Lung (tissue), 12 donors: ENCODE results near the gene GFOD1. TPM values are rescaled to one million over a fixed set of nuclear protein-coding genes. Genes with fewer than 3 reads are reported as not detected.

Experiments
- ATAC-seq: fragments of 200-7000 bp; cut with Tn5 transposase; one replicate; pipeline ENCODE4 v1.9.1; 2020; ENCODE audit warnings: moderate number of reproducible peaks; ENCODE audit not compliant: insufficient read depth, low FRiP score
- DNase-seq, 3 donors: peaks; one replicate each; pipeline ENCODE4 v3.0.0-alpha.2; 2013 to 2017
- H3K27ac ChIP-seq, 2 donors: one replicate each; pipeline ENCODE4 v1.5.1; 2013; ENCODE audit warnings: mild to moderate bottlenecking in 2 of 2, moderate library complexity in 2 of 2, control low read depth in 1 of 2, inconsistent platforms in 1 of 2, low read depth in 1 of 2, low read length in 1 of 2
- H3K27me3 ChIP-seq, 3 donors: one replicate each; pipeline ENCODE4 v1.5.1; 2013; ENCODE audit warnings: low read length in 2 of 3; ENCODE audit not compliant: control insufficient read depth in 3 of 3, insufficient read depth in 3 of 3
- H3K36me3 ChIP-seq, 4 donors: one replicate each; pipeline ENCODE4 v1.5.1; 2013; ENCODE audit warnings: low read length in 4 of 4, mild to moderate bottlenecking in 1 of 4, moderate library complexity in 1 of 4; ENCODE audit not compliant: control insufficient read depth in 4 of 4, insufficient read depth in 4 of 4
- H3K4me1 ChIP-seq, 5 donors: one replicate each; pipeline ENCODE4 v1.5.1; 2013; ENCODE audit warnings: low read length in 5 of 5, mild to moderate bottlenecking in 2 of 5, moderate library complexity in 1 of 5; ENCODE audit not compliant: control insufficient read depth in 5 of 5, insufficient read depth in 5 of 5
- H3K4me3 ChIP-seq: one replicate; pipeline ENCODE4 v1.5.1; 2013; ENCODE audit warnings: mild to moderate bottlenecking, control low read depth, moderate library complexity
- H3K9ac ChIP-seq, 2 donors: one replicate each; pipeline ENCODE4 v1.5.1; 2013; ENCODE audit warnings: low read length in 2 of 2, control low read depth in 1 of 2; ENCODE audit not compliant: insufficient read depth in 1 of 2
- H3K9me3 ChIP-seq, 4 donors: one replicate each; pipeline ENCODE4 v1.5.1; 2013; ENCODE audit warnings: low read length in 3 of 4, mild to moderate bottlenecking in 1 of 4, moderate library complexity in 1 of 4; ENCODE audit not compliant: control insufficient read depth in 4 of 4, insufficient read depth in 3 of 4
- CTCF ChIP-seq: IDR thresholded peaks from 2 replicates; pipeline ENCODE4 v1.5.1; 2012; ENCODE audit warnings: mild to moderate bottlenecking; ENCODE audit errors: control extremely low read depth, extremely low read depth
- WGBS, 2 donors: extraction: QIAGEN DNeasy Blood & Tissue Kit; methylation state at CpG; one replicate each; pipeline ENCODE4 v1.1.7; 2013; 5-methylcytosine and 5-hydroxymethylcytosine counted together
- polyA plus RNA-seq, 2 donors: library from polyadenylated mRNA; stranded (reverse); fragments of 200-250 nt; gene quantifications; one replicate each; pipeline ENCODE4 v1.2.1, GENCODE V29; 2013
- total RNA-seq, 2 donors: library from RNA; depleted of rRNA in 1 of 2; stranded (reverse); fragments of >200 nt in 1 of 2; gene quantifications; one replicate each; pipeline ENCODE4 v1.2.1, GENCODE V29; 2014 to 2021
- donor health status: control.
- donor health status: control.
- donor health status: Bipolar disorder and iron deficiency.
- donor health status: healthy.
- donor health status: DM: yes; HTN: yes; CAD: no.

Gene GFOD1
- total and polyA plus RNA-seq, 4 donors = 4.0 to 22.8 (median 7.9) TPM

- TF ChIP-seq CTCF = no peak
- DNase-seq (no peak), ATAC-seq (no peak)
- Histone ChIP-seq H3K36me3 (no peaks in the 10 kb centered on the region), H3K9ac (no peak overlapping the region), H3K4me3 (no peak overlapping the region), H3K27me3 (no peaks in the 10 kb centered on the region), H3K4me1 (no peaks in the 10 kb centered on the region), H3K9me3 (peaks cover 0 to 3% (median 0%) of the 10 kb centered on the region in 4 donors), H3K27ac (no peak overlapping the region)
- 86 to 89% methylated on average over 5 of the region's 5 CpGs for WGBS, 2 donors
Measured at GRCh38 chr6:13342414-13343019, 144.9 kb downstream of the GFOD1 start.

- WGBS, 2 donors = 55 to 62% methylated on average over 8 of the region's 8 CpGs
- H3K9me3 ChIP-seq = peaks cover 0 to 3% (median 0%) of the 10 kb centered on the region in 4 donors
- H3K36me3 ChIP-seq = no peaks in the 10 kb centered on the region
- no peaks in the 10 kb centered on the region for H3K4me1 ChIP-seq
- H3K9ac ChIP-seq = no peak overlapping the region
- H3K4me3 ChIP-seq = no peak overlapping the region
- TF ChIP-seq CTCF = no peak
- DNase-seq (no peak), ATAC-seq (no peak)
- H3K27ac ChIP-seq = no peak overlapping the region
- H3K27me3 ChIP-seq = no peaks in the 10 kb centered on the region
Measured at GRCh38 chr6:13339863-13340630, 147.4 kb downstream of the GFOD1 start.

- 41 to 75% methylated on average over 5 of the region's 5 CpGs for WGBS, 2 donors
- Histone ChIP-seq H3K36me3 (no peaks in the 10 kb centered on the region), H3K4me3 (no peak overlapping the region), H3K4me1 (no peaks in the 10 kb centered on the region), H3K27ac (no peak overlapping the region), H3K9ac (no peak overlapping the region), H3K9me3 (peaks cover 0 to 3% (median 0%) of the 10 kb centered on the region in 4 donors), H3K27me3 (no peaks in the 10 kb centered on the region)
- no peak for ATAC-seq
- no peak for TF ChIP-seq CTCF
- no peak for DNase-seq
Measured at GRCh38 chr6:13338038-13338437, 149.4 kb downstream of the GFOD1 start.
